GM10248 (cell line): ENCODE measurements around the gene ZNF17.

Source experiments
- CTCF ChIA-PET: fragments of 300-600 bp; sonication (Branson Sonifier 250); formaldehyde crosslinking; extraction: SDS; loops from one replicate; lab custom pipeline; 2021; ENCODE audit warnings: antibody characterized with exemption; lab: Yijun Ruan, JAX
- POLR2A ChIA-PET: fragments of 350-650 bp; sonication (Branson Sonifier 250); formaldehyde crosslinking; extraction: SDS; loops from one replicate; lab custom pipeline; 2020; ENCODE audit warnings: antibody characterized with exemption; lab: Yijun Ruan, JAX
- DNase-seq: peaks from one replicate; pipeline ENCODE4 v3.0.0; 2012; ENCODE audit errors: extremely low spot score
- CTCF ChIP-seq: IDR thresholded peaks from 2 replicates; pipeline ENCODE4 v1.5.1; 2012; ENCODE audit warnings: mild to moderate bottlenecking, low read depth; ENCODE audit errors: extremely low read depth, missing control alignments, control extremely low read depth

Gene ZNF17

GRCh38 chr19:57419439-57419838 is 8.5 kb downstream of the ZNF17 start:
- CTCF ChIA-PET = interaction anchor here (0.9 kb wide), 1 partner anchor 13 kb away, joined by 3 read pairs; no protein-coding TSS in a partner anchor
- DNase-seq = no peak
- POLR2A ChIA-PET = no interaction called here
- no peak for TF ChIP-seq CTCF

GRCh38 chr19:57421037-57421436 is 10.1 kb downstream of the ZNF17 start:
- no peak for TF ChIP-seq CTCF
- DNase-seq = no peak
- ChIA-PET POLR2A (no interaction called here), CTCF (interaction anchor here (1.0 kb wide), 1 partner anchor 17 kb away, joined by 3 read pairs; no protein-coding TSS in a partner anchor)

GRCh38 chr19:57434386-57435061 is 23.6 kb downstream of the ZNF17 start:
- ChIA-PET POLR2A (no interaction called here), CTCF (interaction anchor here (1.0 to 2.0 kb wide), 2 partner anchors 9 to 12 kb away, joined by 3 to 5 read pairs; no protein-coding TSS in a partner anchor)
- TF ChIP-seq CTCF = no peak
- DNase-seq = no peak

- TF ChIP-seq CTCF = no peak
- ChIA-PET POLR2A (no interaction called here), CTCF (interaction anchor here (1.0 to 2.0 kb wide), 2 partner anchors 10 to 12 kb away, joined by 3 to 5 read pairs; no protein-coding TSS in a partner anchor)
- DNase-seq = peak; percentile 97
Measured at GRCh38 chr19:57435062-57435978, 24.4 kb downstream of the ZNF17 start, which contains the start of gene ZNF749. TSS of gene ZNF749 (plus strand) at chr19:57435325. CDS start at chr19:57435579, 254 bp downstream.

GRCh38 chr19:57436417-57436816 is 25.5 kb downstream of the ZNF17 start:
- POLR2A ChIA-PET = no interaction called here
- DNase-seq = no peak
- TF ChIP-seq CTCF = no peak
- CTCF ChIA-PET = interaction anchor here (1.4 kb wide), 1 partner anchor 1084 kb away, joined by 3 read pairs; the partner anchor contains the start of gene ZBTB45

- TF ChIP-seq CTCF = no peak
- CTCF ChIA-PET = interaction anchor here (0.9 kb wide), 1 partner anchor 75 kb away, joined by 3 read pairs; no protein-coding TSS in a partner anchor
- no peak for DNase-seq
- POLR2A ChIA-PET = no interaction called here
Measured at GRCh38 chr19:57437931-57438330, 27.0 kb downstream of the ZNF17 start.
